ENCODE data around the gene FALEC.
"Not testable (repeated sequence)": the region's sequence is repeated elsewhere in the genome, so short reads cannot be mapped to it uniquely, and the experiment has no call there.

The FALEC gene

GRCh38 chr1:150578272-150579109, 62.9 kb downstream of the FALEC start:
- H3K4me1 Mint-ChIP-seq = peaks cover 48% of the 10 kb centered on the region
- H3K27me3 Mint-ChIP-seq (ENCODE audit: low read depth) = no peaks in the 10 kb centered on the region
- no peak for TF ChIP-seq CTCF (IDR thresholded peaks at IDR 0.05; ENCODE audit: unreplicated experiment in 3 of 3)
- peaks cover 57% of the 10 kb centered on the region for H3K36me3 Mint-ChIP-seq (ENCODE audit: low read depth)
- H3K27ac Mint-ChIP-seq = peak overlapping the region; percentile 96 to 99 (median 99)
- H3K4me3 Mint-ChIP-seq = peak overlapping the region; percentile 95 to 98 (median 97)
- no peaks in the 10 kb centered on the region for H3K9me3 Mint-ChIP-seq

DNA sequence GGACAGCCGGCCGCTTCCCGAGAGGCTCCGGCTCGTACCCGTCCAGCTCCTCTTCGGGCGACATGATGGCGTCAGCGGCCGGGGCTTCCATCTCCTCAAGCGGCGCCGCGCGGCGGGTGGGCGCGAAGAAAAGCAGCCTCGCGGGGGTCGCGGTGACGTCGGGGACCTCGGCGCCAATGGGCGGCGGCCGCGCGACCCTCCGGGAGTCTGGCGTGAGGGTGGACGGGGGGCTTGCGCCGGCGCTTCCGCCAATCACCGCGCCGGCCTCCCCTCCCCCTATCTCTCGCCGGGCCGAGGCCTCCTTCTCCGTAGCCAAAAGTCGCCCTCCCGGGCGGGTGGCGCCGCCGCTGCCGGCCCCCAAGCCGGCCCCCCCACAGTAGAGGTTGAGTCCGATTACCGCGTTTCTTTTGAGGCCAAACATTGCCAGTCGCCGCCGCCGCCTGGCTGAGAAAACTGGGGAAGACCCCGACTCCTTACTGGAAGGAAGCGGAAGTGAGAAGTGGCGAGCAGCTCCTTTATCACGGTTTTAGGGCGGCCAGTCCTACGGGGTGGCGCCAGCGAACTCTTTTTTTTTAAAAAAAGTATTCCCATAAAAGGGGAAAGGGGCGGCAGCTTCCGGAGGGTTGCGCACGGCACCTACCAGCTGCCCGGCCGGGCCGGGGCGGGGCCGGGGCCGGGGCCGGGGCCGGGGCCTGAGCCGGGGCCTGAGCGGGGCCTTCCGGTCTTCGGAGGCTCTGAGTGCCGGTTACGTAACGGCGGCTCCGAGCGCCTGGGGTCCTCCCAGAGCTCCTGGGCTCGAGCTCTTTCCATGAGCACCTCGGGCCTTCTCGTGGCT, 63.8 kb downstream of the FALEC start, which contains the start of gene MCL1:
MCL1 (minus strand) TSS at position 501 of the 835 bp plus-strand sequence; CDS start at position 421, 80 bp downstream.
- H3K36me3 Mint-ChIP-seq (ENCODE audit: low read depth) = peaks cover 50% of the 10 kb centered on the region
- TF ChIP-seq CTCF (IDR thresholded peaks at IDR 0.05; ENCODE audit: unreplicated experiment in 3 of 3) = no peak

DNA sequence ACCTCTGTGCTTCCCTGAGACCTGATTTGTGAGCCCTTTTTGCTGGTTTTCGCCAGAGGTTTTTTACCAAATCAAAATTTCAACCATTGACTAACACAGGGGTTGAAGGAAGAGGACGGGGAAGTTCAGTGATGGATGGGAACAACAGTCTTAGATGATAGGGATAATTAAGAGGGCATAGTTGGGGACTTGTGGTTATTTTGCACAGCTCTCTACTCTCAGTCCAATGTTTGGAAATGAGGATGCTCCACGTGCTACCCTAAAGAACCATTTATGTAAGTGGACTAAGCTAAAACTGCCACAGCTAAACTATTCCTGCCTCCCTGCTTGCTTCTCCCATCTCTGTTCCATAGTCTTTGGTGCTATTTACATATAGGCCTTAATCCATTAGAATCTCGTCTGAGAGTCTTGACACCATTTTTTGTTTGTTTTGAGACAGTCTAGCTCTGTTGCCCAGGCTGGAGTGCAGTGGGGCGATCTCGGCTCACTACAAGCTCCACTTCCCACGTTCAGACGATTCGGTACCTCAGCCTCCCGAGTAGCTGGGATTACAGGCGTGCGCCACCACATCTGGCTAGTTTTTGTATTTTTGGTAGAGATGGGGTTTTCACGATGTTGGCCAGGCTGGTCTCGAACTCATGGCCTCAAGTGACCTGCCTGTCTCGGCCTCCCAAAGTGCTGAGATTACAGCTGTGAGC, 64.5 kb downstream of the FALEC start:
- peak overlapping the region; percentile 96 to 100 (median 99) for H3K27ac Mint-ChIP-seq
- TF ChIP-seq CTCF (IDR thresholded peaks at IDR 0.05; ENCODE audit: unreplicated experiment in 3 of 3) = no peak

More for the DNA sequence above, 63.8 kb downstream of the FALEC start, which contains the start of gene MCL1:
- H3K27ac Mint-ChIP-seq = peak within 1 kb of the TSS; percentile 96 to 100 (median 99)
- H3K4me3 Mint-ChIP-seq = peak within 1 kb of the TSS; percentile 95 to 98 (median 97)
- H3K27me3 Mint-ChIP-seq (ENCODE audit: low read depth) = no peaks in the 10 kb centered on the region
- no peaks in the 10 kb centered on the region for H3K9me3 Mint-ChIP-seq
- peaks cover 47% of the 10 kb centered on the region for H3K4me1 Mint-ChIP-seq

DNA sequence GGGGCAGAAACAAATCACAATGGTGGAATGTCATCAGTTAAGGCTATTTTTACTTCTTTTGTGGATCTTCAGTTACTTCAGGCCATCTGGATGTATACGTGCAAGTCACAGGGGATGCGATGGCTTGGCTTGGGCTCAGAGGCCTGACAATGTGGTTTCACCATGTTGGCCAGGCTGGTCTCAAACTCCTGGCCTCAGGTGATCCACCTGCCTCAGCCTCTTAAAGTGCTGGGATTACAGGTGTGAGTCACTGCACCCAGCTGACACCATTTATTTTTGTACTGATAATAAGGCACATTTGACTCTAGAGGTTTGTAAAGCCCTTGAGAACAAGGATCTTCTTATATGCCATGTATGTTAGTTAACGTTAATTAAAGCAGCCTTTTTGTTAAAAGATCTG, 65.4 kb downstream of the FALEC start:
- not testable (repeated sequence) for H3K27me3 Mint-ChIP-seq (ENCODE audit: low read depth); H3K9me3 Mint-ChIP-seq
- Mint-ChIP-seq H3K4me3 (peak overlapping the region; percentile 90 to 98 (median 95)), H3K4me1 (peaks cover 31% of the 10 kb centered on the region), H3K36me3 (ENCODE audit: low read depth) (peaks cover 38% of the 10 kb centered on the region), H3K27ac (peak overlapping the region; percentile 96 to 100 (median 99))

More for the DNA sequence above, 64.5 kb downstream of the FALEC start:
- Mint-ChIP-seq H3K4me1 (peaks cover 40% of the 10 kb centered on the region), H3K27me3 (ENCODE audit: low read depth) (no peaks in the 10 kb centered on the region), H3K9me3 (no peaks in the 10 kb centered on the region), H3K36me3 (ENCODE audit: low read depth) (peaks cover 44% of the 10 kb centered on the region), H3K4me3 (peak overlapping the region; percentile 90 to 98 (median 95))

DNA sequence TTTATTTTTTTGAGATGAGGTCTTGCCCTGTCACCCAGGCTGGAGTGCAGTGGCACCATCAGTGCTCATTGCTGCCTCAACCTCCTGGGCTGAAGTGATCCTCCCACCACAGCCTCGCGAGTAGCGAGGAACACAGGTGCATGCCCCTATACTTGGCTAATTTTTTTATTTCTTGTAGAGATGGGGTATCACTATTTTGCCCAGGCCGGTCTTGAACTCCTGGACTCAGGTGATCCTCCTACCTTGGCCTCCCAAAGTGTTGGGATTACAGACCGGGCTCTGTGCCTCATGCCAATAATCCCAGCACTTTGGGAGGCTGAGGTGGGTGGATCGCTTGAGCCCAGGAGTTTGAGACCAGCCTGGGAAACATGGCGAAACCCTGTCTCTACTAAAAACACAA, 65.9 kb downstream of the FALEC start:
- Mint-ChIP-seq H3K4me1 (peaks cover 26% of the 10 kb centered on the region), H3K36me3 (ENCODE audit: low read depth) (peaks cover 33% of the 10 kb centered on the region)
- H3K27ac Mint-ChIP-seq; H3K9me3 Mint-ChIP-seq; H3K4me3 Mint-ChIP-seq; H3K27me3 Mint-ChIP-seq (ENCODE audit: low read depth): not testable (repeated sequence)

- H3K4me3 Mint-ChIP-seq; H3K9me3 Mint-ChIP-seq; H3K27me3 Mint-ChIP-seq (ENCODE audit: low read depth); H3K27ac Mint-ChIP-seq: not testable (repeated sequence)
- Mint-ChIP-seq H3K4me1 (peaks cover 21% of the 10 kb centered on the region), H3K36me3 (ENCODE audit: low read depth) (peaks cover 29% of the 10 kb centered on the region)
Observed at GRCh38 chr1:150581962-150582361, 66.4 kb downstream of the FALEC start.

DNA sequence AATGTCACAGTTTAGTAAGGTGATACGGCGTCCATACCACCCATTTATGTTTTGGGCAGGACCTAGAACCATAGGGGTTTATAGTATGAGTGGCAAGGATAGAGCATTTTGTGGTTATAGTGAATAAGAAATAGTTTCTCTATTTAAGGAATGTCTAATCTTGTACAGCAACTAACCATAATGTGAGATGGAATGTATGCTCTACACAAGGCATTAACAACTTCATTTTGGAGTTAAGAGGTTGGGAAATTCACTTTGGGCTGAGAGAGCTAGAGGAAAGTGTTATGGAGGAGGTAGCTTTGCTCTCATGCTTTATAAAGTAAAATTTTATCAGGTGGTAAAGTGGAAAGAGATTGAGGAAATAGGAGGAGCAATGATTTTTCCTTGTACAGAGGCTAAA, 66.8 kb downstream of the FALEC start:
- Mint-ChIP-seq H3K4me3 (no peak overlapping the region), H3K27me3 (ENCODE audit: low read depth) (no peaks in the 10 kb centered on the region), H3K36me3 (ENCODE audit: low read depth) (peaks cover 25% of the 10 kb centered on the region), H3K9me3 (no peaks in the 10 kb centered on the region), H3K4me1 (peaks cover 17% of the 10 kb centered on the region), H3K27ac (peak overlapping the region in 1 of 3 experiments; percentile 24)
- no peak for TF ChIP-seq CTCF (IDR thresholded peaks at IDR 0.05; ENCODE audit: unreplicated experiment in 3 of 3)

Data from nephron (organoid).